Stimulated activated CD8-positive, alpha-beta memory T cell treated with anti-CD3 and anti-CD28 coated beads, Interleukin-12 subunit alpha, Interleukin-12 subunit beta, amount 100 ng/mL, for 4 hours (primary cell): ENCODE results near the gene MYO5A.
A peak's percentile ranks its signal among the peaks of the same experiment; 100 is the strongest.
"Not testable (repeated sequence)": the region's sequence is repeated elsewhere in the genome, so short reads cannot be mapped to it uniquely, and the experiment has no call there.

Experiments used
- DNase-seq: peaks from one replicate; pipeline ENCODE4 v3.0.0-alpha.2; 2020; ENCODE audit warnings: low read depth

Gene MYO5A

DNA sequence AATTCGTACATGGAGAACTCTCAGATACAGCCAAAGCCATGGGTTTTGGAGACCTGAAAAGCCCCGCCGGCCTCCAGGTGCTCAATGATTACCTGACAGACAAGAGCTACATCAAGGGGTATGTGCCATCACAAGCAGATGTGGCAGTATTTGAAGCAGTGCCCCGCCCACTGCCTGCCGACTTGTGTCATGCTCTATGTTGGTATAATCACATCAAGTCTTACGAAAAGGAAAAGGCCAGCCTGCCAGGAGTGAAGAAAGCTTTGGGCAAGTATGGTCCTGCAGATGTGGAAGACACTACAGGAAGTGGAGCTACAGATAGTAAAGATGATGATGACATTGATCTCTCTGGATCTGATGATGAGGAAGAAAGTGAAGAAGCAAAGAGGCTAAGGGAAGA lies 23.5 kb downstream of the MYO5A start:
- DNase-seq, result no peak

DNA sequence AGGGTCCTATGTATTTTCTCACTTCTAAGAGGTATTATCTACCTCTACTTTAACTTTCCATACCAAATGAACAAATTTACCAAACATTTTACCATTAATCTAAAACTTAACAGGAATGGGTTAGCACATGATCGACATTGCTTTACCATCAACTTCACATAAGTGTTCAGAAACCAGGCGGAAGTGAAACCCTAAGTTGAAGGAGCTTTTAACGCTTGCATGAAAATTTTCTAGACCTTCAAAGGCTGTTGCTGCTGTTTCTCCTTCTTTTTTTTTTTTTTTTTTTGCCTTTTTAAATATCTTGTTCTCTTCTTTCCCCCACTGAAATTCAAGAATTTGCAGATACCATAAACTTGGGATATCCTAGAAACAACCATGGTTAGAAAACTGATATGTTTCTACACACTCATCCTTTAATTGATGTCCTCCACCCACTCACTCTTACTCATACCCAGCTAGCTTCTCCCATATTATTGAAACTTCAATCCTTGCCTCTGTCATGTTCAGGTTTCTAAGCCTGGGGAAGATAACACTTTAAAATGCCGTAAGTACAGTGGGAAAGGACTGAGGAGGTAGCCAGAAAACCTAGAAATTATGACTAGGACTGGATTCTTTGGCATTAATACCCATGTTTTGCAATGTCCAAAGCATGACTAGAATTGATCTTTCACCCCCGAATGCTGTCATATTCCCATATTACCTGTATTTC lies 24.7 kb downstream of the MYO5A start:
- DNase-seq, result no peak

DNA sequence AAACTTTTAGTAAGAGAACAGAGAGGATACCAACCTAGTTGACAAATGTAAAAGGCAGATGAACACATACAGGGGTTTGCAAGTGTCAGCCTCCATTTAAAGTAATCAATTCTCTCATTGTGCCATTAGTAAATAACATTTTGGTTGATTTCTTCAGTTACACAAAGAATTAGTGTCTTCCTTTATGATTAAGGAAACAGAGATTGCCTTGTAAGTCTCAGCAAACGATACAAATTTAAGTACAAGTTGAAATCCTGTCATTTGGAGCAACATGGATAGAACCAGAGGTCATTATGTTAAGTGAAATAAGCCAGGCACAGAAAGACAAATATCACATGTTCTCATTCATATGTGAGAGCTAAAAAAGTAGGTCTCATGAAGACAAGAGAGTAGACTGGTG lies 26.1 kb downstream of the MYO5A start:
- DNase-seq, result no peak

DNA sequence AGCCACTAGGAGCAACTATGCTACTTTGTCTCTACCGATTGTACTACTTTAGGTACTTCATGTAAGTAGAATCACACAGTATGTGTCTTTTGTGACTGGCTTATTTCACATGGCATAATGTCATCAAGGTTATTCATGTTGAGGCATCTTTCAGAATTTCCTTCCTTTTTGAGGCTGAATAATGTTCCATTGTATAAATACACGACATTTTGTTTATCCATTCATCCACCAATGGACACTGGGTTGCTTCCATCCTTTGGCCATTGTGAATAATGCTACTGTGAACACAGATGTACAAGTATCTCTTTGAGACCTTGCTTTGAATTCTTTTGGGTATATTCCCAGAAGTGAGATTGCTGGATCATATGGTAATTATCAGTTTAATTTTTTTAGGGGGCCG lies 29.2 kb downstream of the MYO5A start:
- no peak for DNase-seq

DNA sequence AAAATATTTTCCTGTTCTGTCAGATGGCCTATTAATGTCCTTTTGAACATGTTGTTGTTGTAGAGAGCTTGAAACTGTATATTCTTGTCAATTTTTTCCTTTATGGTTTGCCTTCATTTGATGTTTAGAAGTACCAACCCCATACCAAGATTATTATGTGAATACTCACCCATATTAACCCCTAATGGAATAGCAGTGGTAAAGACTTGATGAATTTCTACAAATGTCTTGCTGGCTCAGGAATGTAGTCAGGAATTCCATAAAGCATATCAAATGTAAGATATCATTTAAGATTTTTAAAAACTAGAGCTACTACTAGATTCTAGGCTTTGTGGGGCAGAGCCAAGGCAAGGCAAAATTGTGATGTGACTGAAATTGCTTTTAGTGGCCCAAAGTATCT lies 30.0 kb downstream of the MYO5A start:
- DNase-seq, result no peak

DNA sequence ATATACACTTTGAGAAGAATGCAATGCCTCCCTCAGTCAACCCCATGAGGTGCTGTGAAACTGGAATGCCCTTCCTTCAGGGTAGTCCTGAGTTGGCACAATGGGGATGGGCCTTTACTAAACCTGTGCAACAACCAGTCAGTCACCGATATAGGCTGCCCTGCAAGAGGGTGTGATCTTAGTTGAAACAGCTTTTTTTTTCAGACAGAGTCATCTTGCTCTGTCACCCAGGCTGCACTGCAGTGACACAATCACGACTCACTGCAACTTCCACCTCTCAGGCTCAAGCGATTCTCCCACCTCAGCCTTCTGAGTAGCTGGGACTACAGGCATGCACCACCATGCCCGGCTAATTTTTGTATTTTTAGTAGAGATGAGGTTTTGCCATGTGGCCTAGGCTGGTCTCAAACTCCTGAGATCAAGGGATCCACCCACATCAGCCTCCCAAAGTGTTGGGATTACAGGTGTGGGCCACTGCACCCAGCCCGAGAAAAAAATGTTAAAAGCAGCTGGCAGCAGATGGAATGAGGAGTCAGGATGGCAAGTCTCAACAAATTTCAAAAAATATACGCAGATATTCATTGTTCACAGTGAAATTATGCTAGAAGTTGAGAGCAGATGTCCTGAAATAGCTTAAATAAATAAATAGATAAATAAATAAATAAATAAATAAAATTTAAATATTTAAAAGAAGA lies 31.8 kb downstream of the MYO5A start:
- DNase-seq, result no peak

DNA sequence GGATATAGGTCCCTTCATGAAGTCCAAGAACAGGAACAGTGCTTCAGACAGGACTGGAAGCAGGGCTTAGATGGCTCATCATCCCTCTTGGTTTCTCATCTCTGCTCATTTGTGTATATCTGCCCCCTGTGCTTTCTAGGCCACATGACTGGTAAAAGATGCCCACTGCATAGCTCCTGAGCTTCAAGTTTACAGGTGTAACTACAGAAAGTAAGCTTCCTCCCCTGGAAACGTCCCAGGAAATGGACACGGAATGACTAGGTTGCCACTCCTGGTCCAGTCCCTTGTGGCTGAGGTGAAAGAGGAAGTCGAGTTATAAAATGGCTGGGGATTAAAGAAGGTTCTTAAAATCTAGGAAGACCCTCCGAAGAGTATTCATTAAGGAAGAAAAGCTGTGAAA lies 32.5 kb downstream of the MYO5A start:
- no peak for DNase-seq

DNA sequence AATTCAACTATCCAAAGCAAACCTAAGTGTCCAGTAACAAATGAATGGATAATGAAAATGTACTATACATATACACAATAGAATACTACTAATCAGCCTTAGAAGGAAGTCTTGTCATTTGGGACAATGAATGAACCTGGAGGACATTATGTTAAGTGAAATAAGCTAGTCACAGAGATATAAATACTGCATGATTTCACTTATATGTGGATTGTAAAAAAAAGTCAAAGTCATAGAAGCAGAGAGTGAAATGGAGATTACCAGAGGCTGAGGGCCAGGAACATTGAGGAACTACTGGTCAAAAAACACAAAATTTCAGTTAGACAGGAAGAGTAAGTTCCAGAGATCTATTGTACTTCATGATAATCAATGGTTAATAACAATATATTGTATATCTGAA lies 33.6 kb downstream of the MYO5A start:
- no peak for DNase-seq

DNA sequence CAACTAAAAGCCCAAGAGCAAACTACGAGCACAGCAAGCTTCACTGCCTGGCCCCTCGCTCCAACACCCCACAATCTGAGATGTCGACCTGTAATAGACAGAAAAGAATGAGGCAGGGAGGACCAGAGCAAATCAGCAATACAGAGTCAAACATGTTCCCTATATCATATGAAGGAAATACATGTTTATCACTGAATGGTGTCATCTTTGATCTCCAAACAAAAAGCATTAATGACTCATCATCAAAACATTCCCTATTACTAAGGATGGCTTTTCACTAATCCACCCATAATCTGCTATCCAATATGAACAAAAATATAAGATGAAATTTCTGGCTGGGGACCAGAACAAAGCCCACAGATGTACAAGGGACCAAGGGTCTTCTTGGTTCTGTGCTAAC lies 34.7 kb downstream of the MYO5A start:
- DNase-seq, result no peak

DNA sequence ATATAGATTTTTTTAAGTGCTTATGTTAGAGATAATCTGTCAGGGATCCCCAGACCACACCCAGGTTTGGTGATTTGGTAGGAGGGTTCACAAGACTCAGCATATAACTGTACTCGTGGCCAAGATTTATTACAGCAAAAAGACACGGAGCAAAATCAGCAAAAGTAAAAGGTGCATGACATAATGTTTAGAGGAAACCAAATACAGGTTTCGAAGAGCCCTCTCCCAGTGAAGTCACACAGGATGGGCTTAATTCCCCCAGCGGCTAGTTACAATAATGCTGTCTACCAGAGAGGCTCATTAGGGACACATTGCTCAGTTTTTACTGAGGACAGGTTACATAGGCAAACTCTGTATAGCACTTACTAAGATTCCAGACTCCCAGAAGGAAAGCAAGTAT lies 36.5 kb downstream of the MYO5A start:
- DNase-seq, result no peak

DNA sequence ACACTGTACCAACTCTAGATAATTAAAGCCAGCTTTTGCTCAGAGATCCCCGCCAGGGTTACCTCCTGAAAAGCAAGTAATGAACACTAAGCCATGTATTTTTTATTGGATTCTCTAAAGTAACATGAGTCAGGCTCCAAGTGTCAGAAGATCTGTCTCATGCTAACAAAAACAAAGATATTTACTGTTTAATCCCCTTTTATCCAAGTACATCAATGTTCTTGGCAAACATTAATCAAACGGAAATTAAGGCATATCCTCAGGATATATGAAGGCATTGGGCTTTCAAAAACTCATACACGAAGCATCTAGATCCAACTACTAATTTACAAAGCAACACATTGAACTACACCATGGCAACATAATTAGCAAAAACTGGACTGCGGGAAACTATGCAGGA lies 37.2 kb downstream of the MYO5A start:
- DNase-seq, result no peak

DNA sequence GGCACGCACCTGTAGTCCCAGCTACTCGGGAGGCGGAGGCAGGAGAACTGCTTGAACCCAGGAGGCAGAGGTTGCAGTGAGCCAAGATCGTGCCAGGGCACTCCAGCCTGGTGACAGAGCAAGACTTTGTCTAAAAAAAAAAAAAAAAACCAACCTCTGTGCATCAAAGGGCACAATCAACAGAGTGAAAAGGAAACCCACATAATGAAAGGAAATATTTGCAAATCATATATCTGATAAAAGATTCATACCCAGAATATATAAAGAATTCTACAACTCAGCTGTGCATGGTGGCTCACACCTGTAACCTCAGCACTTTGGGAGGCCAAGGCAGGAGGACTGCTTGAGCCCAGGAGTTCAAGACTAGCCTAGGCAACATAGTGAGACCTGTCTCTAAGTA lies 39.2 kb downstream of the MYO5A start:
- not testable (repeated sequence) for DNase-seq

DNA sequence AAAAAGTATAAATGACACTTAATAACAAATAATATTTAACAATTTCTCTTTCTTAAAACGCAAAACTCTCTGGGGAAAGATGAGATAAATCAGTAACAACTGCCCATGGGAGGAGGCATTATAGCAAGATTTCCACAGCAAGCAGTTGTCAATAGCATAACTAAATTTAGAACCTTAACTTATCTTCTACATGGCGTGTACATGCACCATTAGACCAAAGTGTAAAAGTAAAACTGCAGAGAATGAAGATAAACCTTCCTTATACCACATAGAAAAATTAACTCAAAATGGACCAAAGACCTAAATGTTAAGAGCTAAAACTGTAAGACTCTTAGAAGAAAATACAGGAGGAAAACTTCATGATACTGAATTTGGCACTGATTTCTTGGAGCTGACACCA lies 39.9 kb downstream of the MYO5A start:
- no peak for DNase-seq

DNA sequence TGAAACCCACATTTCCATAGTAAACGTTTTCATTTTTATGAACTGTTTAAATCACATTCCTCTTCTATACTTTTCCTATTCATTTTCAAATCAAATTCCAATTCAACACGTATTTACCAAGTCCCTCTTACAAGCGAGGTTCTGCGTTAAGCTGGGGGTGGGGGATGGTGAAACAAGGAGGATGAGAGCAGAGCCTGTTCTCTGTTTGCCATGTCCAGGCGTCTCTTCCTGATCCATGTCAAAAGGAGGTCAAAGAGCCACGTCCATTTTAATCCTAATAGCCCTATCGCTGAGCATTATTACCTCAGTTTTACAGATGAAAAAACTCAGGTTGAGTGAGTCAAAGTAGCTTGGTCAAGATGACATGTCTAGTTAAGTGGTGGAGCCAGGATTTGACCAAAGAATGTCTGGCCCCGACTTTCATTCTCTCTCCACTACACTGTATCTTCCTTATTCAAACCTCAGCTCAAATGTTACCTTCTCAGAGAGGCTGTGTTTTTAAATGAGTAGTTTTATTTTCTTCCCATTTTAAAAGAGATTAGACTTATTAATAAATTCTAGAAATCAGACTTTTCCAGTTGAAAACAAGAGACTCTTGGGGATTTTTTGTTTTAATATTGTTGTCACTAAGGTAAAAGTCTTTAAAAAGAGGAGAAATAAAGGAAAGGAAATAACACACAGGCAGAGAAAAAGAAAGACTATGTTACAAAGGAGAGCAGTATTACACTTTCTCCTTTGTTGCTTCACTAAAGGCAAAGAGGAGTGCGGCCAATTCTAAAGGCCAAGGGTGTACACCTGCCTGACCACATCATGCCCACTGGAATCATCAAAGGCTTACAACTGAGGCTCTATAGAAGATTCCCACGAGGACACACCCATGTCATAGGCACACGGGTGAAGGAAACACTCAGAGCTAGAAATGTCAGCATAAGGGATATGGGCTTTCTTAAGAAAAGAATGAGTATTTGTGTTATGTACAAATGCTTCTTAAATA lies 42.4 kb downstream of the MYO5A start:
- DNase-seq, result no peak

DNA sequence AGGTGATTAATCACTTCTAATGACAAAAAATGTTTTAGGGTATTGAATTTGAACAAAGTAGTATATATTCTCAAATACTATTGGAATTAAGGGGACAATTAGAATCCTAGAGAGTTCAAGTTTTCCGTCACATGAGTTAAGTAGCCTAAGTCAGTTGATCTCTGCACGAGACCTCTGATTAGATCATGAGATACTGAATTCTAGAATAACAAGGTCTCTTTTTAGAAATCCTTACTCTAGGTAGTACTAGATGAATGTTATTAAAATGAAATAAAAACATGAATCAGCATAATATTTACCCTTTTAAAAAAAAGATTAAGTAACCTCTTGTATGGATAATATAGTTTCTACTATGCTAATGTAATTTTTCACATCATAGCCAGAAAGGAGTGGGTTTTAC lies 43.4 kb downstream of the MYO5A start:
- DNase-seq, result no peak

DNA sequence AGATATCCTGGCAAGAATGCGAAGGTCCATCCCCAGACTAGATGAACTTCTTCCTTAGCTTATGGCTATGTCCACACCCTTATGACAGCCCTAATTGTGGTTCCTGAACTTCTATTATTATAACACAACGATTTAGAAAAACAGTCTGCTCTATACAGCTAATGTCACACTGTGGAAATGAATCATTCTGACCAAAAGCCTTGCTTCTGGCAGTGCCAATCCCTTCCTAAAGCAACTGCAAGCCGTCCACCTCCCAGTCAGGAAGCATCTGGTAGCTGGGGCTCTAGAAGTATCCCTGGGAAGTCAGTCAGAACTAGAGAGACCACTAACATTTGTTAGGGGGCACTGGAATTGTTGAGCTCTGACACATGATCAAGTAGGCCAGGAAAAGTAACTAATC lies 45.0 kb downstream of the MYO5A start:
- DNase-seq, result no peak

DNA sequence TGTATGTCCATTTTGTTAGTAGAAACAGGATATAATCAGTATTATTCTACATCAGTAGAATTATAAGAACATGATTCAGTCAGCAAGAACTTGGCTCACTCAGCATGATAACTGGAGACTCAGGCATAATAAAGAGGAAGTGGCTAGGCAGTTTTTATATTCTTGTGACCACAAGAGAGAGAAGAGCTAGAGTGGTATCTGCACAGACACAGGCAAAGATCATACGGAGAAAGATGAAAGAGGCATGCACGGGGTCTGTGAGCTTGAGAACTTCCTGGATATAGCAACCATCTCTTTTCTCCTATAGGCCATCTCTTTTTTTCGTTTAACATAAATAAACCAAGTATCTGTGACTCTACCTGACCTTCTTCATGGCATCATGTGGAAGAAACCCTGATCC lies 46.8 kb downstream of the MYO5A start:
- no peak for DNase-seq

DNA sequence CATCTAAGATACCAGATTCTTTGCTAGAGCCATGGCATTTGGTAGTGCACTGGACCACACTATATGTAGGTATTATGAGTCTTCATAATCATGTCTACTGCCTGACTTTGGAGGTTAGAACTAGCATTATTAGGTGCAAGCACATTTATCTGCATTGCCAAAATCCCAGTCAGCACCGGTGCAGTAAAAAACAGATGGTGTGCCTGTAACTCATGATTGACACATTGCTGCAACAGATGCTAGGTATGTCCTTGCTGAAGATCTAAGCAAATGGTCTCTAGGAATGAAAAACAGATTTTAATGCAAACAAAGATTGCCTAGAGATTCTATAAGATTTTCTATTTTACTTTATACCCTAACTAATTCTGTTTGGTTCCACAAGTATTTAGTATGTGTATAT lies 47.7 kb downstream of the MYO5A start:
- DNase-seq, result no peak

DNA sequence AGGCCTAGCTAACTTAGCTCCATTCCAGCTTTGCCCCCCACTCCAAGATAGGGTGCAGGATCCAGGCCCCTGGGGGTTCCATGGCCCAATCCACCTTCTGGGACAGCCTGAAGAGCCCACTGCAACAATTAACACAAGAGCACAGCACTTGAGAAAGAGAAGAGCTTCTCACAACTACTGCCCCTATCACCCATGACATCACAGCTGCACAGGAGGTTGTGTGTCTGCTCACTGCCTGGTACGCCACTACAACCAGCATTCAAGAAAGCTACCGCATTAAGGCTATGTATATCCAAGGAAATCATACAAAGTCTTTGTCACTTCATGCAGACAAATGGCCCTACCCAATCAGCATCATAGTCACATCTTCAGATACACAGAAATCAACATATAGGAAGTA lies 62.0 kb downstream of the MYO5A start:
- no peak for DNase-seq

DNA sequence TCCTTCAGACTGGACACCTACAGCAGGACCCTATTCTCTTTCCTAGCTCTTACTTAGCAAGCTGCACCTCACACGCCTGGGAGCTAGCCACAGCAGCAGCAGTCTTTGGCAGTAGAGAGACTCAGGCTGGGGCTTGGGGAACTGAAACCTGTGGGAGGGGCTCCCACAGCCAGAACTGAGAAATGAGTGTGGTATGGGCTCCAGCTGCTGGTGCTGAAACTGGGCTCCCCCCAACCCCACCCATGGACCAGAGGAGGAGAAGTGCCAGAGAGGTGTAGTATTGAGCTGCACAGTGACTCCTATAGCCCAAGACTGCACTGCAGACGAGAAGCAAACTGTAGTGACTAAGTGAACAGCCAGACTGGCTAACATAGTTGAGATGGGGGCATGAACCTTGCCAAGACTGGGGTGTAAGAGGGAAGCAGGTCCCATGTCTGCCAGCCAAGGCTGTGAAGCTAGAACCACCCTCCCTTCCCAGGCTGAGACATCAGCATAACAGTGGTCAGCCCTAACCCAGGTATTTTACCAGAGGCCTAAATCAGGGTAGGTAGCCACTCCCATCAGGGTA lies 62.5 kb downstream of the MYO5A start:
- DNase-seq, result peak; percentile 6

DNA sequence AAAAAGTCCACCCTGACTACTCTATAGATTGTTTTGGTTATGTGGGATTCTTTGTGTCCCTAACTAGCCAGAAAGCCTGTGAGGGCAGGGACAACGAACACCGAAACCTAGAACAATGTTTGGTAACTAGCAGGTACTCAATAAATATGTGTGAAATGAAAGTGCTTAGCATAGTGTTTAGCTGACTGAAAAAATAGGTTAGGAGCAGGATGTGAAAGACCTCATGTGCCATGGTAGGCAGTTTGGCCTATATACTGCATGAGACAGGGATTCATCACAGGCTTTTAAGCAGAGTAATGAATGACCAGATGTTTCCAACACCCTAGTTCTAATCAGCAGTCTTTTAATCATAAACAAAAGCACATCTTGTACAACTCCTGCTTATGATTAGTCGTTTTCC lies 64.2 kb downstream of the MYO5A start:
- no peak for DNase-seq

DNA sequence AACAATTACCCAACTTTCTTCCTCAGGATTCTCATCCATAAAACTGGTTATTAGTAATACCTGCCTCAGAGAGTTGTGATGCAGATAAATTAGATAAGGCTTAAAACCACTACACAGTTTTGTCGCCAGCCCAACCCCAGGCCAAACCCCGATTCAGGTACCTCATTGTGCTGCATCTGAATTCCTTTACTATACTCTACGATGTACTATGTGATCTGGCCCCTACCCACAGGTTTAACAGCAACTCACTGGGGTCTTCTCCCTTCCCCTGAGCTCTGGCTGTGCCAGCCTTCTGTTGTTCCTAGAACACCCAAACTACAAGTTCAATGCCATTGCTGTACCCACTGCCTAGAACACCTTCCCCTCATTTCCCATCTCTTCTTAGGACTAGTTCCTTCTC lies 64.6 kb downstream of the MYO5A start:
- DNase-seq, result no peak

DNA sequence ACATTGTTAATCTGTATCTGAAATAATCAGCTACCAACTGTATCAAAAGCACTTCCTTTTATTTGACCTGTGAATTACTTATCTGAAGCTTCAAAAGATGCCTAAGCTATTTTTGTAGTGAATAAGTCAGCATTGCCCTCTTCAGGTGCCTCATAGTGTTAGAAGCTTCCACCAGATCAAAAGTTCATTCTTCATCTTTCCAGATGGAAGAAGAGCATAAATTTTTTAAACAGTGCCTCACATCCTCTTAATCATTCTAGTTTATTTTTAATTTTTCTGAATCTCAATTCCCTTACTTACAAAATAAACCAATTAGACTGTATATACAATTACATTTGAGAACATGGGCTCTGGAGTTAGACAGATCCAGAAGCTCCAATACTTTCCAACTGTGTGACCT lies 65.0 kb downstream of the MYO5A start:
- no peak for DNase-seq
